GM21717 (cell line): ENCODE data around the gene DPYD.

Experiments used
- ATAC-seq: cut with Tn5 transposase; IDR thresholded peaks from one replicate; pipeline ENCODE4 v1.9.1; 2021; ENCODE audit warnings: mild to moderate bottlenecking, moderate library complexity; ENCODE audit not compliant: unreplicated experiment

DPYD gene

DNA sequence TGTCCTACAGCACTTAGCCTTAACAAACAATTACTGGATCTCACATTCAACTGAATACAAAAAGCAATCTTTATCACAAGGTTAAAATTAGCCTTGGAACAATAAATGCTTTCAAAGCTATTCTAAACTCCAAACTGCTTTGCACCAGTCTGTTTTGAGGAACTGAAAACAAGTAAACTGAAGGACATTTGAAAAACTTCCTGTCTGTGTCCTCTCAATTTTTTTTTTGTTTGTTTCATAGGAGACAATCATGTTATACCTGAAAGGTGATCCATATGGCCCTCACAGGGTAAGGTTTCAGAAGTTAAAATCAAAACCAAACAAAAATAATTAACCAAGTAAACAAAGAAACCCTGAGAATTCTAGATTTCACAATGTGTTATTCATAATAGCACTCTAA, 459.1 kb downstream of the DPYD start:
- ATAC-seq = peak; percentile 94

DNA sequence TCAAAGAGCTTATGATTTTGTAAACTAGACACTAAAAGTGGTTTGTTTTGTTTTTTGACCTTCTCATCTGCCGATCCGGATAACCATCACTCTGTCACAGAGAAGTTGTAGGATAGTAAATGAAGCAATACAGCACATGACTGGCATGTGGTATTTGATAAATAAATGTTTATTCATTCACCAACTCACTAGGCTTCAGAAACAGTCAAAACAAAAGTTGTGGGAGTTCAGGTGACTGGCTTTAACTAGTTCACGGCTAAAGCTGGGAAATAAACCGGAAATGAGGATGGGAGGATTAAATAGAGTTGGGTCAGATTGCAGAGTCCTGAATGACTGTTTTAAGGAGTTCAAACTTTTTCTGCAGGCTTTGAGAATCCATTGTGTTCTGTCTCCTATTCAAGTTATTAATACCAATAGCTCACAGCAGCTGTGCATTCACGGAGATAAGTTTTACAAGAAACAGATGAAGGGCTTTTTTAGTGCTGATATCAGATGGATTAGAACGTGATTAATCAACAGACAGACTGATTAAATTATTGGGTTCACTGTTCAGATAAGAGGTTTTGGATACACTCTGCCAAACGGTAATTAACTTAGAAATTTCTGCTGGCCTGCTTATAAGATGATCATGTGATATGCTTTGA, 463.3 kb downstream of the DPYD start:
- no peak for ATAC-seq

DNA sequence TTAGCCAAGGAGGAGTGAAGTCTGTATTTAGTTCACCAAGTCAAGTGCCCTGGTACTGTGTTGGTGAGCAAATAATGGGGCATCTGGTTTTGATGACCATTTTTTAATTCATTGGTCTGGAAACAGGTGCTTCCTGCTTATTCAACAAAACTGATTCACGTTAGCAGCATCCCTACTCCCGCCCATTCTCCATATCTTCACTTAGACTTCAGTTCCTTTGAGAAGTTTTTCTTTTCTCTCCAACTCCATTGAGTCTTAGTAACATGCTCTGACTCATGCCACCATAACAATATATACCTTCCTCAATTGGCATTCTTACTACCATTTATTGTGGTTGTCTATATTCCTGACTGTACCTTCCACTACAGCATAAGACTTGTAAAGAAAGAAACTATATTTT, 468.9 kb downstream of the DPYD start:
- no peak for ATAC-seq

DNA sequence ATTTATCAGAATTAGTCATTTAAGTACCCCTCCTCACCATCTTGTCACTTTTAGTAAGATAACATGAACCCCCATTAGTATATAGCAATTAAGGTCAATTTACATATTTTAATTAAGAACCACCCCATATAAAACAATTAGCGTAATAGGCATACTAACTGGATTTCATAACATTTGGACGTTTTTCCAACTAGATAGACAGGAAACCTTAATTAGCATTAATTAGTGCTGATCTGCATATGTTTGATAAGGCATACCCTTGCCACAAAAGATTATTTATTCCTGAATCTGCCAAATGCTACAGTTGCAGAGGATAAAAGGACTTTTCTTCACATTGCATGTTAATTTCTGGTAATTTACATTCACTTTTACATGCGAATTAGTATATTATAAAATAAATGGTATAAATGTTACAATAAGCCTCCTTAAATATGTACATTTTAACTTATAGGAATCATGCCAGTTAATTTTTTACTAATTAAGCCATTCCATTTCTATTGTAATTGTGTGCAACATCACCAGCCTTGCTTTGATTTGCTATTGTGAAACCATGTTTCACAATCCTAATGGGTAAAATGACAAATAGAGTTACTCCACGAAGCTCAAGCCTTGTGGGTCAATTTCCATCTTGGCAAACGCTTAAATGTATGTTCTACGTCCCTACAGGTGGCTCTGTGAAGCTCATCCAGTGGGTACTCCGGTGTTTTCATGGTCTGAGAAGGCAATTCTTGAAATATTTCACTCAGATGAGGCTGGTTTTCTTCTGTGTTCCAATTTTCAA, 469.6 kb downstream of the DPYD start:
- no peak for ATAC-seq

DNA sequence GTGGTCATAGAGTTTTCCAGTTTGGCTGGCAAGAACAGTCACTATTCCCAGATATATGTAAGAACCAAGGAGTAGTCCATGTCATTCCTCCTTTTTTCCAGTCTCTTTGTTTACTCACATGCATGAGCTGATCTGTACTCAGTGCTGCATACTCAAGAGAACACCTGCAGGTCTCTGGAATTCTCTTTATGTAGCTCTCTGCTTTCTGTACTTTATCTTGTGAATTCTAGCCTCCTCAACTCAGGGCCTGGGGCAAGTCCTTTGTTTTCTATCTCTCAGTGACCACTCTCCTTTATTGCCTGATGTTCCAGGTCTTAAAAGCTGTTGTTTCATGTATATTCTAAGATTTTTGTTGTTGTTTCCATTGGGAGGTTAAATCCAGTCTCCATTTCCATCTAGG, 478.9 kb downstream of the DPYD start:
- ATAC-seq = no peak

DNA sequence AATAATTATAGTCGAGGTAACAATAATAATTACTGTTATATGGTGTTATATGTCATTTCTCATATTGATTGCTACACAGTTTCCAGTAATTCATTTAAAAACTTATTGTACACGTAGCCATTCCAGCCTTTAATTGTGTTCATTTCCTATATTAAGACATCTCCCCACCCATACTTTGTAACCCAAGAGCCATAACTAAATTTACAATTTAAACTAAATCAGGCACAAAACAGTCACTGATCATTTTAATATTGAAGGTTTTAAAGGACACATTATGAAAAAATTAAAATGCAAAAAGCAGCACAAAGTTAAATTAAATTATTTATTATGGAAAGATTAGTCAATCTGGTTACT, 487.0 kb downstream of the DPYD start:
- ATAC-seq = no peak

DNA sequence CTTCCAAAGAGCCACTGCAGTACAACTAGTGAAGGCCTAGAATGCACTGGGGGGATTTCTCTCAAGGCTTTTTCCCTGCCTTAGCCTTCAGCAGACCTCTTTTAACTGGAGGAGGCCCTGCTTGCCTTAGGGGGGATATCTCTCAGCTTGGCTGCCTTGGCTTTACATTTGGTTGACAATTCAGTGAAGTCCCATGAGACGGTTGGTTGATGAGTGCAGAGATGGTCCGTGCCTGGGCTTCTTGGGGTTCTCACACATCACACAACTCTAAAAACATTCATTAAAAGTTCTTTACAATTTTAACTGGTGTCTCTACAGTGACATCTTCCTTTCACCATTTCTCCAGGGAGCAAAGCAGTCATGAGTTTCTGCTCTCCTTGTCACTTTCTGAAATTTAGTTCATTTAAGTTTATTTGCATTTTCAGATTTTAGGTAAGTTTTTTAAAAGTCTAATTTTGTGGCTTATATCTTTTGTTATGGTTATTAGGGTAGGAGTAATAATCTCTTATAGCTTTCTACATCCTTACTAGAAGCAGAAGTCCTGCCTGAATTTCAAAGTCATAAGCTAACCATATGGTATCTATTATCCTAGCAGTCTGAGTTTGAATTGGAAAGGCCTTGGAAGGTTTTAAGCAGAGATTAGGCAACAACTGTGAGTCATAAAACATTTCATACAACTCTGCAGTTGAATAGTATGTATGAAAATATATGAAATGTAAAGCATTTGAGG, 487.6 kb downstream of the DPYD start:
- ATAC-seq = no peak

DNA sequence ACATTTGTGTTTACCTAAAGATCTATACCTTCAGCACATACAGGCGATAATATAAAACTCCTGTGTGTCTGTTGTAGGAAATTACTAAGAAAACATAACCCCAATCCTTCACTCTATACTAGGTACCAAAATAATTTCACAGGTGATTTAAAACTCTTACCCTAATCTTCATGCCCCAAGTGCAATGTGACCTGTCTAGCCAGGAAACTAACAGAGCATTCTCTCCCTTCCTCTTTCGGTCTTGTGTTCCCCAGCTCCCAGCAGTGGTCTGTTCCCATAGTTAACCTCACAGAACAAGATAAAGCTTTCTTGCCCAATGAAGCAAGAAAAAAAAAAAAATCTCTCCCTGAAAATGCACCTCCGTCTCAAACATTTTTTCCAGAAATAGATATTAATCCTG, 493.5 kb downstream of the DPYD start:
- ATAC-seq = no peak

DNA sequence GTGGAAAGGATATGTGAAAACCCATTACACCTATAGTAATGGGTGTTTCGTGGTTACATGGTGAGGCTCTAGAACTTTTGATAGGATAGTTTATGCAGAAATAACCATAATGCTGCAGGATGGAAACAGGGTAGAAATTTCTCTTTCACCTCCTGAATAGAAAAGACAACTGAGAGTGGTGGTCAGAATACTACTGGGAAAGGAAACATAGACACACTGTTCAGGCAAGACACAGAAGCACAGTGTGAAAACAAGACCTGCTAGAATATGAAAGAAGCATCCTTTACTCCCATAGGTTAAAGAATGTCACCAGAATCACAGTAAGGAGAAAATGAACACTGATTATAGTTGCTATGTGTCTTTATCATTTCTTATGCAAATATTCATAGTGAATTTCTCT, 496.6 kb downstream of the DPYD start:
- no peak for ATAC-seq

DNA sequence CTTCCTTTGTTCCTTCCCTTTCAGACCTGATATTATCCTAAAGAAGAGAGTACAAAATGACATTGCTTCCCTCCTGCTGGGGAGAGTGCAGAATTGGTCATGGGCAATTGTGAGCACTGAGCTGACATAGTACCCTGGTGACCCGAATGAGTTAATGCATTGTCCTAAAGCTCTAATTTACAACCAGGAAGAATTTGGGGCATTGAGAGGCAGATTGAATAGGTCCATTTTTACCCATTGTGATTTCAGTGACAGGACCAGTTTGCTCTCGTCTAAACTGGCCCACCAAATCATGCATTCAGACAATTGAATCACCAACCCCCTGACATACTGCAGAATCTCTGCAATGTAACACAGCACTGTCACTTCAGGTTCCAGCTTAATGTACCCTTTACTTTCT, 497.4 kb downstream of the DPYD start:
- no peak for ATAC-seq

DNA sequence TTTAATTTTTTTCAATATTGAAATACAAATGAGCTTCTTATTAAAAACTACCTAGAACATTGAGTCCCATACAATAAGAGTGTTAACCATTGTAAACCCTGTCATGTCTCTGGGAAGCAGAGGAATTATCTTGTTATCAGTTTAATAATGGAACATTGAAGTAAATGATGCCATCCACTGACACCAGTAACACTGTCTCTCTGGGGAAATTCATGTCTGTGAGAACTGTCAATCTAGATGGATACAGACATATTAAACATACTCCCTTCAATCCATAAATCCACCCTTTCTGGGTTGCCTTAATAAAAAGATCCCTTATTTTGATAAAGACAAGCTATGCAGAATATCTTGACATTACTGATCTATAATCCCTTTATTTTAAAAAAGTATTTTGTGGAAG, 503.2 kb downstream of the DPYD start:
- no peak for ATAC-seq

DNA sequence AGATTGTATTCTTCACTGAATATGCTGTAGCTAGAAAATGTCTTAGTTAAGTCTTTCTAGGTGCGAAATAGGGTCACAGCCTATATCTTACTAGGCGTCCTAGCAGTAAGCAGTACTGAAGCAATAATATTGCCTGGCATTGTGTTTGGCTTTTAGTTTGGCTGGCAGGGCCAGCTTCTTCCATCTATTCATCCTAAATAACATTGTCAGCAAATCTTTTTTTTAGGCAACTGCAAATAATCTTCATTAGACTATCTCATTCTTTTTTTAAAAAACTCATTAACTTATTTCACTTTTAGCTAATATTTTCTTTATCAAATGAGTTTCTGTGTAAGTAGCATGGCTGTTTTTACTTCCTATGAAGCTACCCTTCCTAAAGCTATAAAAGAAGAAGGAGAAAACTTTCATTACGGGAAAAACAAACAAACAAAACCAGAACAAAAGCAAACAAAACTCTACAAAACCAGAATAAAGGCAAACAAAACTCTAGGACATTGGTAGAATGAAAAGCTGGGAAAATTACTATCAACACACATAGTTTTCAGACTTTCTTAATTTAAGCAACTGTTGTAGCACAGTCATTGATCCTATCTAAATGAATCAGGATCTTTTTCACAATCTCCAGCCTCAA, 506.0 kb downstream of the DPYD start:
- no peak for ATAC-seq

DNA sequence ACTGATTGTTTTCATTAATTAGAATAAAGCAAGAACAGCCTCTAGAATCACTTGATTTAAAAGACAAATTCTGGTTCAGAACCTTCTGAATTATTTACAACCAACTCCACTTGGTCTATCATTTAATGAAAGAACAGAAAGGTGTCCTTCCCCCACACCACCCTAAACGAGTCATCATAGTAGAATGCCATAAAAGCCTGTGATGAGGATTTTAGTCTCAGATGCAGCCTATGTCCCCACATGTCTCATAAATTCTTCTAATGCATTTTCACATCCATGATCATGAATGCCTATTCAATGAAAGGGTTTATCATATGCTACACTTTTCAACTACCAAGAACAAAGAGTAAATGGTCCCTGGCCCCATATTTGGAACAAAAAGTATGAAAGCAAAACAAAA, 508.1 kb downstream of the DPYD start:
- no peak for ATAC-seq

DNA sequence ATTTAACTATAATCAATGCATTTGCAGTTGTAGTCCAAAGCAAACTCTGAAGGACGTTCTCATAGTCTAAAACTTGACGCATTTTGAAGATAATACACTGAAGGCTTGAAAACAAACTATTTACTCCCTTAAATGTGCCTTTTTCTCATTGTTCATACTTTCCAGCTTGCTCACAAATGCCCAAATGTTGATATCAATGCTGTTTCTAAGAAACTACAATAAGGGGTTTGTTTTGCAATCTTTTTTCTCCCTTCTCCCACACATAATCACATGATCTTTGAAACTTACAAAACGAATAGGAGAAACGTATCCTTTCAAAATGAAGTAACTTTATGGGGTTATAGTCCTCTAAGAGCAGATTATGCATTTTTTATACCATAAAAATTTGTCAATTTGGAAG, 508.7 kb downstream of the DPYD start:
- ATAC-seq = no peak

DNA sequence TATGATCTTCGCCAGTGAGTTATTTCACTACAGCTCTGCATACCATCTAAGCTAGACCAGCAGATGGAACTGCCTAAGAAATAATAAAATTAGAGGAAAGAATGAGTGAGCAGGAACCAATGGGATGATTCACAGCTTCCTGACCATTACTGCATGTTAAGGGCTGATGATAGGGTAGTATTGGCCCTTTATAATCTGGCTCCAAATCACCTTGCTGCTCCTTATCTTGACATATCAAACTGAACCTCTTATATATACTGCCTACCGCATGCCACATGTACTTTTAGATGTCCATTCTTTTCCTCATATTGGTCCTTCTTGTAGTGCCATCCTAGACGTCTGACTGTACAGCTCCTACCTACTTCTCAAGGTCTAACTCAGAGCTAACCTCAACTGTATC, 524.4 kb downstream of the DPYD start:
- no peak for ATAC-seq

DNA sequence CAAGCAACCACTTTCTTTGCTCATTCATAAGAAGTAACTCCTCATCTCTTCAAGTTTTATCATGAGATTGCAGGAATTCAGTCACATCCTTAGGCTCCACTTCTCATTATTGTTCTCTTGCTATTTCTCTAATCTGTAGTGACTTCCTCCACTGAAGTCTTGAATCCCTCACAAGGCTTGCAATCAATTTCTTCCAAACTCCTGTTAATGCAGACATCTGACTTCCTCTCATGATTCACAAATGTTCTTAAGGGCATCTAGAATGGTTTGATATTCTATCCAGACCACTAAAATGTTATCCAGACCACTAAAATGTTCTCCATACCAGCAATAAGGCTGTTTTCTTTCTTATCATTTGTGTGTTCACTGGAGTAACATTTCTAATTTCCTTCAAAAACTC, 528.1 kb downstream of the DPYD start:
- no peak for ATAC-seq

DNA sequence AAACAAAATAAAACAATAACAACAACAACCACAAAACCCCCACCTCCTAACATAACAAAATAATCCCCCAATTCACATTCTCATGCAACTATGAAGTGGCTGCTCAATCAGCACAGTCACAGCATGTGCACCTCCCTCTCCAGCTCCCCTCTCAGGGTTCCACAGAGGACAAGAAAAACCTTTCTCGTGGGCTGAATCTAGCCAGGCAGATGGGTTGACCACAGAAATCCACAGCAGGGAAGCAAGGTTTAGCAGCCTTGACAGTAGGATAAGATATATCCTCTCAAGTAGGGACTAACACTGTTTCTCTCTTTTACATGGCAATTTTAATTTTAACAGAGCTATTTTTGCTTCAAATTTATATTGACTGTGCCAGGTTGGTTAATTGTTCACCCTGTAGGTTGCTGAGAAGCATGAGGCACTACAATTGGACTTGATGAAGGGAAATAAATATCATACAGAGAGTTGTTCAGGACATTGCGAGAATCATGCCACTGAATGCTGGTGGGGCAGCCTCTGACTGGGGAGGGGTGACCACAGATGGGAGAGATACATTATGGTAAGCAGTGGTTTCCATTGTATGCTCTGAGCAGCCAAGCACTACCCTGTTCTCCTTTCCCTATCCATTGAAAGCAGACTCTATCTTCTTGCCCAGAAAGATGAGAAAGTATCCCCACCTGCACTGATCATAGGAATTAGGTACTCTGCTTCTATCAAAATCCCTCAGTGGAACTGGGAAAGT, 535.1 kb downstream of the DPYD start:
- no peak for ATAC-seq

DNA sequence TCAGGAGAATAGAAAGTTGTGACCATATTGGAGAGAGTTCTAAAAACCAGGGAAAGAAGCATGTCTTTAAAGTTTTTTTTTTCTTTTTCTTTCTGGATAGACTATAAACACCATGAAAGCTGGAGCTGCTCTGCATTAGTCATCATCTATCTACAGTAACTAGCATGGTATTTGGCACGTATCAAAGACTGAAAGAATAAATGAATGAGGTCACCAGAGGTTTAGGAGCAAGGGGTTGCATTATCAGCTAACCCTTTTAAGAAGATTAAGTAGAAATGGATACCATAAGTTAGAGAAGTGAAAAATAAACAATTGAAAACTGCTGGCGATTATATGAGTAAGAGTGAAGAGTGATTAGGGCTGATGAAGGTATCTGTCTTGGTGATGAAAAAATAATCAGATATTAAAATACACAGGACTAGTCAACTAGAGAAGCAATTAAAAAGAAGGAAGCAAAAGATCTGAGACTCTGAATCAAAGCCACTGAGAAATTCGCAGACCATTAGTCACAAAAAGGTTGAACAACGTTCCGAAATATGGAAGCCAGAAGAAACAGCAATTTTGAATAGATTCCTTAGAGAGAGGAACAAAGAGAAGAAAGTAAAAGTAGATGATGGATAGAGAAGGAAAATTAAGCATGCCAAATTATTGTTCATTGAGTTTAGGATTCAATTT, 536.4 kb downstream of the DPYD start:
- no peak for ATAC-seq

DNA sequence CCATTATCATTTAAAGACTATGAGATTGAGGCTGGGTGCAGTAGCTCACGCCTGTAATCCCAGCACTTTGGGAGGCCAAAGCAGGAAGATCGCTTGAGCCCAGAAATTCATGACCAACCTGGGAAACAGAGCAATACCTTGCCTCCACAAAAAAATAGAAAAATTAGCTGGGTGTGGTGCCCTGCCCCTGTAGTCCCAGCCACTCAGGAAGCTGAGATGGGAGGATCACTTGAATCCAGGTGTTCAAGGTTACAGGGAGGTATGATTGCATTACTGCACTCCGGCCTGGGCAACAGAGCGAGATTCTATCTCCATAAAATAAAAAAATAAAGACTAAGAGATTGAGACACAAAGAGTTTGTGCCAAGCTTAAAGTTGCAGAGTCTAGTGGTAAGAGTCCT, 537.0 kb downstream of the DPYD start:
- no peak for ATAC-seq

DNA sequence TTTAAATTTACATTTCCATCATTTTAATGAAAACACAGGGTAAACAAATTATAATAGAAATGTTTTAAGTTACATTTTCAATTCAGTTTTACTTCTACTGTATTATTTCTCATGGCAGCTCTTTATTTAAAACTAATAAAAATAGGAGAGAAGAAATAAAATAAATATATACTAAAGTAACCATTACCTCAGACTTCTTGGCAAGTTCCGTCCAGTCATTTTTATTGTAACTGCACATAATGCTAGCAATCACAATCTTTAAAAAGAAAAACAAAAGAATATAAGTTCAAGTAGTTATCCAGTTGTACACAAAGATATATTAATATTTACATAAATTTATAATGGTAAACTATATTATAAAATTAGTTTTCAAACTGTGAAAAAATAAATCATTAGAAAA, 538.6 kb downstream of the DPYD start:
- no peak for ATAC-seq
